Fibroblast of lung (primary cell): ENCODE results near the gene CHMP6. TPM values are rescaled to one million over a fixed set of nuclear protein-coding genes. Genes with fewer than 3 reads are reported as not detected.

Experiments used
- DNase-seq, 2 donors: peaks; one replicate each; pipeline versions ENCODE4 v3.0.0 to v3.0.0-alpha.2; 2010; ENCODE audit warnings: low read depth in 2 of 2
- H2AFZ ChIP-seq: 2 replicates; pipeline ENCODE4 v1.5.1; 2012; ENCODE audit warnings: low read length, control low read depth, inconsistent platforms
- H3K27ac ChIP-seq: 2 replicates; pipeline ENCODE4 v1.5.1; 2011; ENCODE audit warnings: low read length, control low read depth; ENCODE audit not compliant: insufficient read depth
- H3K27me3 ChIP-seq: 2 replicates; pipeline ENCODE4 v1.5.1; 2011; ENCODE audit warnings: mild to moderate bottlenecking, low read length; ENCODE audit not compliant: control insufficient read depth, insufficient read depth
- H3K36me3 ChIP-seq: 2 replicates; pipeline ENCODE4 v1.5.1; 2011; ENCODE audit warnings: low read length; ENCODE audit not compliant: control insufficient read depth, insufficient read depth
- H3K4me1 ChIP-seq: 2 replicates; pipeline ENCODE4 v1.5.1; 2011; ENCODE audit warnings: low read length; ENCODE audit not compliant: control insufficient read depth, insufficient read depth; ENCODE audit errors: extremely low read depth
- H3K4me2 ChIP-seq: 2 replicates; pipeline ENCODE4 v1.5.1; 2011; ENCODE audit warnings: low read length, control low read depth; ENCODE audit not compliant: insufficient read depth; ENCODE audit errors: extremely low read depth
- H3K4me3 ChIP-seq, 4 experiments: fragments of 200-600 bp in 1 of 4; sonication (generic) in 1 of 4; replicated peaks in 1 of 4; 2 replicates each; pipeline ENCODE4 v1.5.1; 2011 to 2016; ENCODE audit warnings: low read length in 4 of 4, low read depth in 3 of 4, mild to moderate bottlenecking in 3 of 4, control low read depth in 2 of 4, inconsistent platforms in 1 of 4, mixed read lengths in 1 of 4; ENCODE audit not compliant: insufficient read depth in 1 of 4; ENCODE audit errors: control extremely low read depth in 1 of 4
- H3K79me2 ChIP-seq: 2 replicates; pipeline ENCODE4 v1.5.1; 2012; ENCODE audit warnings: mild to moderate bottlenecking, low read length, inconsistent platforms; ENCODE audit not compliant: control insufficient read depth, insufficient read depth
- H3K9ac ChIP-seq: 2 replicates; pipeline ENCODE4 v1.5.1; 2011; ENCODE audit warnings: mild to moderate bottlenecking, low read length, control low read depth; ENCODE audit not compliant: insufficient read depth
- H3K9me3 ChIP-seq: 2 replicates; pipeline ENCODE4 v1.5.1; 2012; ENCODE audit warnings: low read depth, low read length; ENCODE audit not compliant: control insufficient read depth, insufficient read depth
- H4K20me1 ChIP-seq: 2 replicates; pipeline ENCODE4 v1.5.1; 2011; ENCODE audit warnings: low read length; ENCODE audit not compliant: control insufficient read depth, insufficient read depth; ENCODE audit errors: extremely low read depth
- CTCF ChIP-seq, 2 donors: IDR thresholded peaks in 1 of 2; conservative IDR thresholded peaks in 1 of 2; 1 replicate in 1 of 2; 2 replicates in 1 of 2; pipeline ENCODE4 v1.5.1; 2011 to 2012; ENCODE audit warnings: low read length in 2 of 2, control low read depth in 1 of 2, inconsistent platforms in 1 of 2, low read depth in 1 of 2, mild to moderate bottlenecking in 1 of 2
- EZH2 ChIP-seq: IDR thresholded peaks from 2 replicates; pipeline ENCODE4 v1.5.1; 2012; ENCODE audit warnings: low read length, control low read depth, mild to moderate bottlenecking; ENCODE audit errors: missing control alignments
- polyA plus RNA-seq, 2 donors: library from polyadenylated mRNA; depleted of rRNA in 1 of 2; stranded (reverse) in 1 of 2; unstranded in 1 of 2; fragments of >200 nt; gene quantifications; 2 replicates each; pipeline ENCODE4 v1.2.1, GENCODE V29; 2011 to 2012; ENCODE audit warnings: missing spikeins in 1 of 2
- total RNA-seq: library from RNA; depleted of rRNA; stranded (reverse); fragments of >200 nt; gene quantifications from 2 replicates; pipeline ENCODE4 v1.2.1, GENCODE V29; 2014

The CHMP6 gene
- total and polyA plus RNA-seq, 2 donors (not counting 1 experiment from before 2014, with no cell fraction given), result 11.2 to 30.1 TPM

- no peak overlapping the region for H3K9ac ChIP-seq
- H3K4me3 ChIP-seq, result no peak overlapping the region
- no peak overlapping the region for H3K27ac ChIP-seq
- peak in 1 of 2 donors; percentile 54 for DNase-seq
- H3K4me1 ChIP-seq, result no peaks in the 10 kb centered on the region
- H3K9me3 ChIP-seq, result no peaks in the 10 kb centered on the region
- peaks cover 1% of the 10 kb centered on the region for H3K27me3 ChIP-seq
- H3K36me3 ChIP-seq, result no peaks in the 10 kb centered on the region
- no peak overlapping the region for H3K4me2 ChIP-seq
- no peaks in the 10 kb centered on the region for H3K79me2 ChIP-seq
- H2AFZ ChIP-seq, result no peak overlapping the region
- no peaks in the 10 kb centered on the region for H4K20me1 ChIP-seq
- no peak for TF ChIP-seq EZH2
- TF ChIP-seq CTCF (conservative IDR thresholded peaks at IDR 0.05 in 1 of 2, IDR thresholded peaks at IDR 0.05 in 1 of 2; ENCODE audit: low read depth in 1 of 2, low read length in 2 of 2), result no peak
Observed at GRCh38 chr17:81011951-81012350, 20.3 kb downstream of the CHMP6 start.

GRCh38 chr17:81012574-81013447 is 21.2 kb downstream of the CHMP6 start:
- H2AFZ ChIP-seq, result no peak overlapping the region

GRCh38 chr17:81013642-81014041 is 22.0 kb downstream of the CHMP6 start:
- Histone ChIP-seq H3K4me1 (peaks cover 7% of the 10 kb centered on the region), H3K9ac (no peak overlapping the region), H3K27ac (no peak overlapping the region), H3K27me3 (no peaks in the 10 kb centered on the region), H3K4me3 (no peak overlapping the region), H3K4me2 (no peak overlapping the region), H2AFZ (no peak overlapping the region), H3K79me2 (no peaks in the 10 kb centered on the region), H3K36me3 (no peaks in the 10 kb centered on the region), H3K9me3 (no peaks in the 10 kb centered on the region), H4K20me1 (no peaks in the 10 kb centered on the region)
- no peak for TF ChIP-seq CTCF (conservative IDR thresholded peaks at IDR 0.05 in 1 of 2, IDR thresholded peaks at IDR 0.05 in 1 of 2; ENCODE audit: low read depth in 1 of 2, low read length in 2 of 2)
- no peak for TF ChIP-seq EZH2
- no peak for DNase-seq

More at GRCh38 chr17:81012574-81013447, 21.2 kb downstream of the CHMP6 start:
- no peak overlapping the region for H3K4me2 ChIP-seq
- H4K20me1 ChIP-seq, result no peaks in the 10 kb centered on the region
- H3K27ac ChIP-seq, result no peak overlapping the region
- H3K4me3 ChIP-seq, result no peak overlapping the region
- no peak overlapping the region for H3K9ac ChIP-seq
- TF ChIP-seq CTCF (conservative IDR thresholded peaks at IDR 0.05 in 1 of 2, IDR thresholded peaks at IDR 0.05 in 1 of 2; ENCODE audit: low read depth in 1 of 2, low read length in 2 of 2) (no peak), EZH2 (no peak)
- no peak for DNase-seq
- H3K36me3 ChIP-seq, result no peaks in the 10 kb centered on the region
- no peaks in the 10 kb centered on the region for H3K9me3 ChIP-seq
- H3K4me1 ChIP-seq, result peaks cover under 1% of the 10 kb centered on the region
- H3K79me2 ChIP-seq, result no peaks in the 10 kb centered on the region
- H3K27me3 ChIP-seq, result no peaks in the 10 kb centered on the region
